HepG2 (cell line): ENCODE data around the gene TUBG2. TPM values are rescaled to one million over a fixed set of nuclear protein-coding genes. Genes with fewer than 3 reads are reported as not detected.

ENCODE experiments used
- BCL3 ChIP-seq: sonication (generic); formaldehyde crosslinking; IDR thresholded peaks from 2 replicates; pipeline ENCODE4 v1.5.1; 2020; ENCODE audit warnings: mild to moderate bottlenecking, missing genetic modification reagents, moderate library complexity
- CENPT ChIP-seq: sonication (generic); formaldehyde crosslinking; IDR thresholded peaks from 2 replicates; pipeline ENCODE4 v1.8.0; 2022; ENCODE audit warnings: low read depth, mild to moderate bottlenecking, moderate library complexity, missing genetic modification reagents
- FOXA3 ChIP-seq: IDR thresholded peaks from 2 replicates; pipeline ENCODE4 v1.6.1; 2016; ENCODE audit warnings: missing genetic modification reagents, missing compliant biosample characterization
- HNF1A ChIP-seq, 2 experiments: sonication (generic) in 1 of 2; formaldehyde crosslinking in 1 of 2; IDR thresholded peaks; 2 replicates each; pipeline versions ENCODE4 v1.4.0 to v1.6.1; 2016 to 2020; ENCODE audit warnings: borderline replicate concordance in 1 of 2, low read depth in 1 of 2, mild to moderate bottlenecking in 1 of 2, missing genetic modification reagents in 1 of 2
- HNRNPL ChIP-seq: fragments of 200-400 bp; formaldehyde crosslinking; IDR thresholded peaks from 2 replicates; pipeline ENCODE4 v1.6.1; 2017; ENCODE audit warnings: mild to moderate bottlenecking, low read depth, low read length
- JUND ChIP-seq: sonication (generic); formaldehyde crosslinking; IDR thresholded peaks from 2 replicates; pipeline ENCODE4 v1.8.0; 2022; ENCODE audit warnings: mild to moderate bottlenecking, missing genetic modification reagents
- MLXIP ChIP-seq: sonication (generic); formaldehyde crosslinking; IDR thresholded peaks from 2 replicates; pipeline ENCODE4 v1.9.0; 2021; ENCODE audit warnings: missing genetic modification reagents, borderline replicate concordance
- SAFB2 ChIP-seq: sonication (generic); formaldehyde crosslinking; IDR thresholded peaks from 2 replicates; pipeline ENCODE4 v1.5.1; 2020; ENCODE audit warnings: missing genetic modification reagents, low read depth, mild to moderate bottlenecking, borderline replicate concordance
- SOX6 ChIP-seq, 2 experiments: fragments of 450-650 bp in 1 of 2; sonication (generic) in 1 of 2; formaldehyde crosslinking in 1 of 2; IDR thresholded peaks; 2 replicates each; pipeline versions ENCODE4 v1.4.0 to v1.6.1; 2017 to 2020; ENCODE audit warnings: antibody characterized with exemption in 1 of 2, mild to moderate bottlenecking in 1 of 2, missing genetic modification reagents in 1 of 2
- YEATS2 ChIP-seq: sonication (generic); formaldehyde crosslinking; IDR thresholded peaks from 2 replicates; pipeline ENCODE4 v1.4.0; 2020; ENCODE audit warnings: missing genetic modification reagents, borderline replicate concordance
- ZNF496 ChIP-seq: sonication (generic); formaldehyde crosslinking; IDR thresholded peaks from 2 replicates; pipeline ENCODE4 v1.8.1; 2023; ENCODE audit warnings: mild to moderate bottlenecking, moderate library complexity, missing genetic modification reagents; ENCODE audit not compliant: insufficient replicate concordance
- ZNF75D ChIP-seq: sonication (generic); formaldehyde crosslinking; IDR thresholded peaks from 2 replicates; pipeline ENCODE4 v1.8.1; 2023; ENCODE audit warnings: missing genetic modification reagents, mild to moderate bottlenecking, borderline replicate concordance
- ZNF773 ChIP-seq: sonication (generic); formaldehyde crosslinking; IDR thresholded peaks from 2 replicates; pipeline ENCODE4 v1.4.0; 2020; ENCODE audit warnings: missing genetic modification reagents, borderline replicate concordance
- ZNF850 ChIP-seq: sonication (generic); formaldehyde crosslinking; conservative IDR thresholded peaks from 2 replicates; pipeline ENCODE4 v1.9.0; 2021; ENCODE audit warnings: mild to moderate bottlenecking, missing genetic modification reagents
- polyA plus RNA-seq, 8 experiments: library from polyadenylated mRNA; depleted of rRNA in 3 of 8; stranded (reverse) in 7 of 8; unstranded in 1 of 8; fragments of >200 nt; fragmentation: Illumina TruSeq in 4 of 8; extraction: Trizol in 4 of 8; gene quantifications; 2 replicates each; pipeline versions ENCODE4 v1.2.1 to v1.2.3, GENCODE V29; 2011 to 2016; ENCODE audit warnings: low read depth in 4 of 8, missing spikeins in 1 of 8, mixed read lengths in 1 of 8; ENCODE audit not compliant: insufficient read depth in 1 of 8
- total RNA-seq, 5 experiments: library from RNA; depleted of rRNA; stranded (reverse); fragments of >200 nt; fragmentation: Illumina TruSeq; extraction: Trizol; gene quantifications; 2 replicates each; pipeline ENCODE4 v1.2.3, GENCODE V29; 2016; ENCODE audit warnings: low read depth in 1 of 5

Gene TUBG2
- total and polyA plus RNA-seq, 2 of the 13 experiments (the other 11 are each of a cell fraction or from before 2014, with no cell fraction given): 16.0 to 42.3 TPM

- TF ChIP-seq HNF1A (IDR thresholded peaks at IDR 0.05; ENCODE audit: low read depth) (no peak), HNF1A (CRISPR knock-in tag; IDR thresholded peaks at IDR 0.05; ENCODE audit: borderline replicate concordance) (no peak; the same call in 1 of the 2 replicates), ZNF850 (CRISPR knock-in tag) (no peak), SAFB2 (CRISPR knock-in tag) (0 out of 2 replicates have a peak, but pooled peaks have one; percentile 90), CENPT (CRISPR knock-in tag) (0 out of 2 replicates have a peak, but pooled peaks have one; percentile 47), JUND (no peak), SOX6 (IDR thresholded peaks at IDR 0.05) (no peak), SOX6 (CRISPR knock-in tag; IDR thresholded peaks at IDR 0.05) (0 out of 2 replicates have a peak, but pooled peaks have one; percentile 10), ZNF496 (CRISPR knock-in tag) (no peak), BCL3 (CRISPR knock-in tag) (peak; percentile 68), YEATS2 (CRISPR knock-in tag) (no peak), HNRNPL (no peak), ZNF75D (CRISPR knock-in tag) (no peak), ZNF773 (CRISPR knock-in tag) (no peak), MLXIP (CRISPR knock-in tag) (no peak; the same call in 1 of the 2 replicates), FOXA3 (no peak)
These were observed 17.4 kb downstream of the TUBG2 start, which contains the start of gene PLEKHH3 (continued) for GRCh38 chr17:42676424-42677011.
